ENCODE measurements around the gene LAMA2.

GRCh38 chr6:128886706-128887105 is 3.8 kb downstream of the LAMA2 start:
- TF ChIP-seq POLR2A (IDR thresholded peaks at IDR 0.05) (no peak), CTCF (IDR thresholded peaks at IDR 0.05) (no peak)

Measured in uterus (tissue), 2 donors.